Measurements from ENCODE around the gene TTLL8.
A peak's percentile ranks its signal among the peaks of the same experiment; 100 is the strongest.

Gene TTLL8

DNA sequence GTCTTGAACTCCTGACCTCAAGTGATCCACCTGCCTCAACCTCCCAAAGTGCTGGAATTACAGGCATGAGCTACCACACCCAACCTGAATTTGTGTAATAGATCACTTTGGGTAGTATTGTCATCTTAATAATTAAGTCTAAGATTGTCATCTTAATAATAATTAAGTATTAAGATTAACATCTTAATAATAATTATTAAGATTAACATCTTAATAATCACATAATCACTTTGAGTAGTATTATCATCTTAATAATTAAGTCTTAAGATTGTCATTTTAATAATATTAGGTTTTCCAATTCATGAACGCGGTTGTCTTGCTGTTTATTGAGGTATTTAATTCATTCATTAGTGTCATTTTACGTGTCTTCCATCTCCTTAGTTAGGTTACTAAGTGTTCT is 40.0 kb upstream of the TTLL8 start:
- DNase-seq (ENCODE audit: low spot score) = no peak
- TF ChIP-seq, protein P1, sequence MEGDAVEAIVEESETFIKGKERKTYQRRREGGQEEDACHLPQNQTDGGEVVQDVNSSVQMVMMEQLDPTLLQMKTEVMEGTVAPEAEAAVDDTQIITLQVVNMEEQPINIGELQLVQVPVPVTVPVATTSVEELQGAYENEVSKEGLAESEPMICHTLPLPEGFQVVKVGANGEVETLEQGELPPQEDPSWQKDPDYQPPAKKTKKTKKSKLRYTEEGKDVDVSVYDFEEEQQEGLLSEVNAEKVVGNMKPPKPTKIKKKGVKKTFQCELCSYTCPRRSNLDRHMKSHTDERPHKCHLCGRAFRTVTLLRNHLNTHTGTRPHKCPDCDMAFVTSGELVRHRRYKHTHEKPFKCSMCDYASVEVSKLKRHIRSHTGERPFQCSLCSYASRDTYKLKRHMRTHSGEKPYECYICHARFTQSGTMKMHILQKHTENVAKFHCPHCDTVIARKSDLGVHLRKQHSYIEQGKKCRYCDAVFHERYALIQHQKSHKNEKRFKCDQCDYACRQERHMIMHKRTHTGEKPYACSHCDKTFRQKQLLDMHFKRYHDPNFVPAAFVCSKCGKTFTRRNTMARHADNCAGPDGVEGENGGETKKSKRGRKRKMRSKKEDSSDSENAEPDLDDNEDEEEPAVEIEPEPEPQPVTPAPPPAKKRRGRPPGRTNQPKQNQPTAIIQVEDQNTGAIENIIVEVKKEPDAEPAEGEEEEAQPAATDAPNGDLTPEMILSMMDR (IDR thresholded peaks at IDR 0.05; ENCODE audit: extremely low read depth, missing control alignments) = no peak

DNA sequence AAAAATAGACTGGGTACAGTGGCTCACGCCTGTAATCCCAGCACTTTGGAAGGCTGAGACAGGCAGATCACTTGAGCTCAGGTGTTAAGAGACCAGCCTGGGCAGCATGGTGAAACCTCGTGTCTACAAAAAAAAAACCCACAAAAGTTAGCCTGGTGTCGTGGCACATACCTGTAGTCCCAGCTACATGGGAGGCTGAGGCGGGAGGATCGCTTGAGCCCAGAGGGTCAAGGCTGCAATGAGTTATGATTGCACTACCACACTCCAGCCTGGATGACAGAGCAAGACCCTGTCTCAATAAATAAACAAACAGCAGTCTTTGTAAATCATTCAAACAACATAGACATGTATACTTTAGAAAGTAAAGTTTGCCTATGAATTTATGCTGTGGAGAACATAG is 34.2 kb upstream of the TTLL8 start:
- DNase-seq (ENCODE audit: low spot score) = no peak
- TF ChIP-seq, protein P1 (IDR thresholded peaks at IDR 0.05; ENCODE audit: extremely low read depth, missing control alignments) = no peak

DNA sequence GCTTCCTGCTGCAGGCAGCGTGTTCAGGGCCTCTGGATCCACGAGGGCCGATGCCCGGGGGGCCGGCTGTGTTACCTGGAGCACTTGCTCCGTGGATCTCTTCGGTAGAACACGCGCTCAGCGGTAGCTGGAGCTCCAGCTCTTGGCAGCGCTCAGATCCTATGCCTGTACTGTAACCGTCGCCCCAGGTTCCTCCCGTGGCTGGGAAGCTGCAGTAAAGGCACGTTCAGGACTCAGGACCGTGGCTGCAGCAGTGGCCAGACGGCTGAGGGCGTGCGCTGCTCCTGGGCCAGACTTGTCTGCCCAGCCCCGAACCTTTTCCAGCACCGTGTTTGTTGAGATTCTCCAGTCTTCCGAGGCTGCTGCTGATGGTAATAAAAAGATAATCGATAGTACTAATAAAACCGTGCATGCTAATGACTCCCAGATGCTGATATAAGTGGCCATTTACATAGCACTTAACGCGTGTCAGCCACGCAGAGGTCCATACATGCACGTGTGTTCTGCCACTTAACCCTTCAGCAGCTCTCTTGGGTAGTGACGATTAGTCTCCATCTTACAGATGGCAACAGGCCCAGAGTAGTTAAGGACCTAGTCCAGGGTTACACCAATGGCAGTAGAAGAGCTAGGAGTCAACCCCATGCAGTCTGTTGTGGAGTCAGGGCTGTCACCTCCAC is 33.1 kb upstream of the TTLL8 start:
- no peak for DNase-seq (ENCODE audit: low spot score)
- TF ChIP-seq, protein P1 (IDR thresholded peaks at IDR 0.05; ENCODE audit: extremely low read depth, missing control alignments) = no peak

DNA sequence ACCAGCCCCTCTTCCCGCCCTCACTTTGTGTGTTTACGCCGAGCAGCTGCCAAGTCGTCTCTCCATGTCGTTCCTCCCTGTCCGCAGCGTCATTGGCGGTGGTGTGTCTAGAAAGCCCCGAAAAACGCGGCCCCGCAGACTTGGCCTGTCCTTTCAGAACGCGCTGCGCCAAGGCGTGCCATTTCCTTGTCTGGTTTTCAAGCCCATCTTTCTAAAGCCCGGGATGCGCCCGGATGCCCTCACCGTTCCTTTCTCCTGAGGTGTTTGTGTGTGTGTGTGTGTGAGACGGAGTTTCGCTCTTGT is 32.3 kb upstream of the TTLL8 start:
- TF ChIP-seq, protein P1 (IDR thresholded peaks at IDR 0.05; ENCODE audit: extremely low read depth, missing control alignments) = no peak
- DNase-seq (ENCODE audit: low spot score) = no peak

DNA sequence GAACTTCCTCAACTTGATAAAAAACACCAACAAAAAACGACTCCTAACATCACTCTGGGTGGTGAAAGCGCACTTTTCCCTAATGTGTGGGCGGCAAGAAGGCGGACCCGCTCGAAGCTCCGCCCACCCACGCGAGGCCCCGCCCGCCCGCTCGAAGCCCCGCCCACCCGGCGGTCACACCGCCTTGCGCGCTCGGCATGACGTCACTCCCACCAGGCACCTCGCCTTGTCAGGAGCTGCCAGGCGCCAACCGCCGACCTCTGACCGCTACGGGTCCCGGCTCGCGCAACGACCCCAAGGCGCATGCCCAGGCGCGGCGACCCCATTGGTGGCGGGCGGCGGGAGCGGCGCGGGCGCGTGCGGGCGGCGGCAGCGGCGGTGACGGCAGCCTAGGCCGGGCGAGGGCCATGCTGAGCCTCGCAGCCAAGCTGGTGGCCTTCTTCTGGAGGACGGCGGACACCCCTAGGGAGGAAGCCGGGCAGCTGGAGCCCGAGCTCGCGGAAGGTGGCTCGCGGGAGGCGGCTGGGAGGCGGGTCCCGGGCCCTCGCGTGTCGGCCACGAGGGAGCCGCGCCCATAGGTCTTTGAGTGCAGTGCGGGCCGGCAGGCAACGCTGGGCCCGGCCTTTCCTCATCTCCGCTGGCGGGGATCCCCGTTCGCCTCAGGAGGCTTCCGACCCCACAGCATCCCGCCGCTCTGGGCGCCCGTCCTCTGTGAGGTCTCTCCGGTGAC is 31.7 kb upstream of the TTLL8 start, which contains the start of gene MOV10L1:
TSS of gene MOV10L1 (plus strand) at position 325 of the 730 bp plus-strand sequence. CDS start at position 408, 83 bp downstream.
- DNase-seq (ENCODE audit: low spot score) = peak; percentile 28
- TF ChIP-seq, protein P1 (IDR thresholded peaks at IDR 0.05; ENCODE audit: extremely low read depth, missing control alignments) = no peak

DNA sequence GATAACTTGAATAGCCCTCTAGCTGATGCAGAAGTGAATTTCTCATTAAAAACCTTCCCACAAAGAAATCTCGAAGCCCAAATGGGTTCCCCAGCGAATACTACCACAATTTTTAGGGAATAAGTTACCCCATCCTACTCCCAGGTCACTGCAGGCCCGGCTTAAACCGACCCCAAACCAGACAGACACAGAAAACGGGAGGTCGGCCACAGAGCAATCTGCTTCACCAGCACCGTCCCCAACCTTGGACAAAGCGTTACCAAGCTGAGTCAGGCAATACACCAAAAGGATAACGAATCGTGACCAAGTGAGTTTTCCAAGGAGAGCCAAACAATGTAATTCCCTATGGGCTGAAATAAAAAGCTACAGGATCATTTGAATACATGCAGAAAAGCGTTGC is 31.1 kb upstream of the TTLL8 start:
- no peak for DNase-seq (ENCODE audit: low spot score)

DNA sequence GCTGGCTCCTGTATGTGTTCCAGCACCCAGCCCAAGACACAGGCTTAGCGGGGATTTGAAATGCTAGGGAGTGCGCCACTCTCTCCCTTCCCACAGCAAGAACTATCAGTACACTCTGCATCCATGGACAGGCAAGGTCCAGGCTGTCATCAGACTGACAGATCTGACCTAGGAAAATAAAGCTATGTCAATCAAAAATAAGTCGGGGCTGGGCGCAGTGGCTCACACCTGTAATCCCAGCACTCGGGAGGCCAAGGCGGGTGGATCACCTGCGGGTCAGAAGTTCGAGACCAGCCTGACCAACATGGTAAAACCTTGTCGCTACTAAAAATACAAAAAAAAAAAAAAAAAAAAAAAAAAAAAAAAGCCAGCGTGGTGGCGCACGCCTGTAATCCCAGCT is 30.0 kb upstream of the TTLL8 start:
- no peak for DNase-seq (ENCODE audit: low spot score)
- TF ChIP-seq, protein P1 (IDR thresholded peaks at IDR 0.05; ENCODE audit: extremely low read depth, missing control alignments) = no peak

More for the DNA sequence above, 31.1 kb upstream of the TTLL8 start:
- TF ChIP-seq, protein P1 (IDR thresholded peaks at IDR 0.05; ENCODE audit: extremely low read depth, missing control alignments) = no peak
